Measurements from ENCODE around the gene ACAN. TPM values are rescaled to one million over a fixed set of nuclear protein-coding genes. Genes with fewer than 3 reads are reported as not detected.

Gene ACAN
- total RNA-seq, 1 experiment from 2014 or later: not detected

DNA sequence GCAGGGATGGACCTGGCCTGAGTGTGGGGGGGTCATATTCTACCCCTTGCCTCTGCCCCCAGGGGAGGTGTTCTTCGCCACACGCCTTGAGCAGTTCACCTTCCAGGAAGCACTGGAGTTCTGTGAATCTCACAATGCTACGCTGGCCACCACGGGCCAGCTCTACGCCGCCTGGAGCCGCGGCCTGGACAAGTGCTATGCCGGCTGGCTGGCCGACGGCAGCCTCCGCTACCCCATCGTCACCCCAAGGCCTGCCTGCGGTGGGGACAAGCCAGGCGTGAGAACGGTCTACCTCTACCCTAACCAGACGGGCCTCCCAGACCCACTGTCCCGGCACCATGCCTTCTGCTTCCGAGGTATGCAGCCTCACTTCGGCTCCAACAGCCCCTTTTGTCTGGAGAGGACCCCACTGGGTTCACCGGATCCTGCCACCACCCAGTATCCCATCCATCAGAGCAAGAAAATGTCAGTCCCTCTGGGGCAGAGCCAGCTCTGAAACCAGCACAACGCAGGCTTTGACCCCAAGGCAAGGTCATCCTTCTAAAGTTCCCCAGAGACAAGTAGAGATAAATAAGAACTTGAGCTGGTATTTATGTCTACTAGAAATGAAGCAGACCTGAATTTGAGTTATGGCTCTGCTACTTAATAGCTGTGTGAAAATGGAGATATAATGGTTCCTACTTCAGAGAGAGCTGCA, 46.3 kb downstream of the ACAN start:
- Mint-ChIP-seq H3K4me1 (ENCODE audit: low read depth, unreplicated experiment) (no peaks in the 10 kb centered on the region), H3K27ac (ENCODE audit: unreplicated experiment) (no peak overlapping the region), H3K9me3 (ENCODE audit: low read depth, unreplicated experiment) (peaks cover under 1% of the 10 kb centered on the region), H3K4me3 (ENCODE audit: low read depth, unreplicated experiment) (no peak overlapping the region), H3K36me3 (ENCODE audit: insufficient read depth, unreplicated experiment) (no peaks in the 10 kb centered on the region), H3K27me3 (ENCODE audit: unreplicated experiment) (peaks cover 49% of the 10 kb centered on the region)
- TF ChIP-seq, protein P1, sequence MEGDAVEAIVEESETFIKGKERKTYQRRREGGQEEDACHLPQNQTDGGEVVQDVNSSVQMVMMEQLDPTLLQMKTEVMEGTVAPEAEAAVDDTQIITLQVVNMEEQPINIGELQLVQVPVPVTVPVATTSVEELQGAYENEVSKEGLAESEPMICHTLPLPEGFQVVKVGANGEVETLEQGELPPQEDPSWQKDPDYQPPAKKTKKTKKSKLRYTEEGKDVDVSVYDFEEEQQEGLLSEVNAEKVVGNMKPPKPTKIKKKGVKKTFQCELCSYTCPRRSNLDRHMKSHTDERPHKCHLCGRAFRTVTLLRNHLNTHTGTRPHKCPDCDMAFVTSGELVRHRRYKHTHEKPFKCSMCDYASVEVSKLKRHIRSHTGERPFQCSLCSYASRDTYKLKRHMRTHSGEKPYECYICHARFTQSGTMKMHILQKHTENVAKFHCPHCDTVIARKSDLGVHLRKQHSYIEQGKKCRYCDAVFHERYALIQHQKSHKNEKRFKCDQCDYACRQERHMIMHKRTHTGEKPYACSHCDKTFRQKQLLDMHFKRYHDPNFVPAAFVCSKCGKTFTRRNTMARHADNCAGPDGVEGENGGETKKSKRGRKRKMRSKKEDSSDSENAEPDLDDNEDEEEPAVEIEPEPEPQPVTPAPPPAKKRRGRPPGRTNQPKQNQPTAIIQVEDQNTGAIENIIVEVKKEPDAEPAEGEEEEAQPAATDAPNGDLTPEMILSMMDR (IDR thresholded peaks at IDR 0.05; ENCODE audit: unreplicated experiment): no peak
- intact Hi-C loops (cut with micrococcal nuclease; ENCODE audit: unreplicated experiment): no loop called here
- no TSS peak for BruUV-seq (replicated peaks)
- CTCF ChIA-PET: no interaction called here
- DNase-seq: no peak

DNA sequence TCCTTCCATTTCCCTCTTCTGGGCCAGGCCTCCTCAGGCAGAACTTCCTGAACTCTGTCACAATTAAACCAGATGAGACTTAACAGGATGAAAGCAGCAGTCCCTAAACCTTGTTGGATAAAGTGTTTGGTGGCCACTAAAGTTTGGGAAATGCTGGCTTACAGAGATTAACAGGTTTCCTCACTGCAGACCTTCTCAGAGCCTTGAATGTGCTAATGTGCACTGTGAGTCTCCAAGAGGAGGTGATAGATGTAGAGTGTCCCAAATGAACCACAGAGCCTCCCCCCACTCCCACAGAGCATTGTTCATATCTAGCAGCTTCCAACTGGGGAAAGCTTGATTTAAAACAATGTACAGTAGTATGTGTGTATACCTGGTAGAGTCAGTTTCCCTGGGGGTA, 49.2 kb downstream of the ACAN start:
- BruUV-seq (replicated peaks): no TSS peak
- no peak for DNase-seq
- no peaks in the 10 kb centered on the region for H3K4me1 Mint-ChIP-seq (ENCODE audit: low read depth, unreplicated experiment)

DNA sequence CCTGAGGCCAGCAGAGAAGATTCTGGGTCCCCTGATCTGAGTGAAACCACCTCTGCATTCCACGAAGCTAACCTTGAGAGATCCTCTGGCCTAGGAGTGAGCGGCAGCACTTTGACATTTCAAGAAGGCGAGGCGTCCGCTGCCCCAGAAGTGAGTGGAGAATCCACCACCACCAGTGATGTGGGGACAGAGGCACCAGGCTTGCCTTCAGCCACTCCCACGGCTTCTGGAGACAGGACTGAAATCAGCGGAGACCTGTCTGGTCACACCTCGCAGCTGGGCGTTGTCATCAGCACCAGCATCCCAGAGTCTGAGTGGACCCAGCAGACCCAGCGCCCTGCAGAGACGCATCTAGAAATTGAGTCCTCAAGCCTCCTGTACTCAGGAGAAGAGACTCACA, 55.7 kb downstream of the ACAN start:
- no TSS peak for BruUV-seq (replicated peaks)
- no peak for DNase-seq
- CTCF ChIA-PET: interaction anchor here (0.5 kb wide), 1 partner anchor 472 kb away, joined by 3 read pairs; no protein-coding TSS in a partner anchor

More for the DNA sequence above, 49.2 kb downstream of the ACAN start:
- no peak overlapping the region for H3K4me3 Mint-ChIP-seq (ENCODE audit: low read depth, unreplicated experiment)
- CTCF ChIA-PET: no interaction called here
- TF ChIP-seq, protein P1 (IDR thresholded peaks at IDR 0.05; ENCODE audit: unreplicated experiment): no peak
- intact Hi-C loops (cut with micrococcal nuclease; ENCODE audit: unreplicated experiment): no loop called here
- no peaks in the 10 kb centered on the region for H3K36me3 Mint-ChIP-seq (ENCODE audit: insufficient read depth, unreplicated experiment)
- peaks cover 57% of the 10 kb centered on the region for H3K27me3 Mint-ChIP-seq (ENCODE audit: unreplicated experiment)
- no peak overlapping the region for H3K27ac Mint-ChIP-seq (ENCODE audit: unreplicated experiment)
- H3K9me3 Mint-ChIP-seq (ENCODE audit: low read depth, unreplicated experiment): peaks cover 2% of the 10 kb centered on the region

DNA sequence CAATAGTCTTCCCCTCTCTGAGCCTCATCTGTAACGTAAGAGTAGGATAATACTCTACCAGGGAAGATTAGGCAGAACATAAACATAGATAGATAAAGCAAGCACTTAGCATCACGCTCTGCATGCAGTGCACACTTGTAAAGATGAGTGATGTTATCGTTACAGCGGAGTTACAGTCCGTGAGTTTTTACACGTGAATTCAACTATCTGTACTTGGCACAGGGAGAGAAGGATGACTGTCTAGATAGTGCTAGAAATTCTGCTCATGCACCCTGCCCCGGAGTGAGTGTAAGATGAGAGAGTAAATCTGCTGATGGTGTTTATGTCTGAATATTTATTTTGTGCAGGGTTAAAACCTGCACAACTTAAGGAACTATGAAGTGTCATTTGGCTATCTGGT, 56.3 kb downstream of the ACAN start:
- TF ChIP-seq, protein P1 (IDR thresholded peaks at IDR 0.05; ENCODE audit: unreplicated experiment): no peak
- H3K4me3 Mint-ChIP-seq (ENCODE audit: low read depth, unreplicated experiment): no peak overlapping the region
- BruUV-seq (replicated peaks): no TSS peak
- CTCF ChIA-PET: interaction anchor here (0.6 kb wide), 1 partner anchor 56 kb away, joined by 3 read pairs; no protein-coding TSS in a partner anchor
- H3K27me3 Mint-ChIP-seq (ENCODE audit: unreplicated experiment): peaks cover 78% of the 10 kb centered on the region
- peaks cover 1% of the 10 kb centered on the region for H3K9me3 Mint-ChIP-seq (ENCODE audit: low read depth, unreplicated experiment)
- H3K4me1 Mint-ChIP-seq (ENCODE audit: low read depth, unreplicated experiment): no peaks in the 10 kb centered on the region
- no peak for DNase-seq
- H3K36me3 Mint-ChIP-seq (ENCODE audit: insufficient read depth, unreplicated experiment): no peaks in the 10 kb centered on the region
- no peak overlapping the region for H3K27ac Mint-ChIP-seq (ENCODE audit: unreplicated experiment)
- intact Hi-C loops (cut with micrococcal nuclease; ENCODE audit: unreplicated experiment): no loop called here

More for the DNA sequence above, 55.7 kb downstream of the ACAN start:
- peaks cover 2% of the 10 kb centered on the region for H3K9me3 Mint-ChIP-seq (ENCODE audit: low read depth, unreplicated experiment)
- H3K36me3 Mint-ChIP-seq (ENCODE audit: insufficient read depth, unreplicated experiment): no peaks in the 10 kb centered on the region
- intact Hi-C loops (cut with micrococcal nuclease; ENCODE audit: unreplicated experiment): no loop called here
- H3K4me3 Mint-ChIP-seq (ENCODE audit: low read depth, unreplicated experiment): no peak overlapping the region
- H3K27me3 Mint-ChIP-seq (ENCODE audit: unreplicated experiment): peaks cover 81% of the 10 kb centered on the region
- H3K4me1 Mint-ChIP-seq (ENCODE audit: low read depth, unreplicated experiment): no peaks in the 10 kb centered on the region
- TF ChIP-seq, protein P1 (IDR thresholded peaks at IDR 0.05; ENCODE audit: unreplicated experiment): no peak
- H3K27ac Mint-ChIP-seq (ENCODE audit: unreplicated experiment): no peak overlapping the region

Measured in Calu3 (cell line).